ENCODE data around the gene ZMYND11.

DNA sequence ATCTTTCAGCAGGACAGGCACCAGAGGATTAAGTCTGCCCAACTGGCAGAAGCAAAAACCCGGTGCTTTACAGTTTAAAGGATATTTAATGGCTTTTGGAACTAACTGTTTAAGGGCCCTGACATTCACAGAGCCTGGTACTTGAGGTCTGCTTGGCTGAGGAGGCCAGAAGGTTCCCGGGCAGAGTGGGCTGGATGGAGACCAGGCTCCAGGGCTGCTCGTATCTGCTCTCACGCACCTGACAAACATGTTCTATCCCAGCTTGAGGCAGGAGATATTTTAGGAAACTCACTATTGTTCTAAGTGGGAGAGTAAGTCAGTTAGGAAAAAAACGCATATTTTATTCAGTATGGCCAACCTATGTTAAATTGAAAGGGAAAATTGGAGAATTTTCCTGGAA lies 143.5 kb downstream of the ZMYND11 start:
- TF ChIP-seq, protein P1, sequence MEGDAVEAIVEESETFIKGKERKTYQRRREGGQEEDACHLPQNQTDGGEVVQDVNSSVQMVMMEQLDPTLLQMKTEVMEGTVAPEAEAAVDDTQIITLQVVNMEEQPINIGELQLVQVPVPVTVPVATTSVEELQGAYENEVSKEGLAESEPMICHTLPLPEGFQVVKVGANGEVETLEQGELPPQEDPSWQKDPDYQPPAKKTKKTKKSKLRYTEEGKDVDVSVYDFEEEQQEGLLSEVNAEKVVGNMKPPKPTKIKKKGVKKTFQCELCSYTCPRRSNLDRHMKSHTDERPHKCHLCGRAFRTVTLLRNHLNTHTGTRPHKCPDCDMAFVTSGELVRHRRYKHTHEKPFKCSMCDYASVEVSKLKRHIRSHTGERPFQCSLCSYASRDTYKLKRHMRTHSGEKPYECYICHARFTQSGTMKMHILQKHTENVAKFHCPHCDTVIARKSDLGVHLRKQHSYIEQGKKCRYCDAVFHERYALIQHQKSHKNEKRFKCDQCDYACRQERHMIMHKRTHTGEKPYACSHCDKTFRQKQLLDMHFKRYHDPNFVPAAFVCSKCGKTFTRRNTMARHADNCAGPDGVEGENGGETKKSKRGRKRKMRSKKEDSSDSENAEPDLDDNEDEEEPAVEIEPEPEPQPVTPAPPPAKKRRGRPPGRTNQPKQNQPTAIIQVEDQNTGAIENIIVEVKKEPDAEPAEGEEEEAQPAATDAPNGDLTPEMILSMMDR (IDR thresholded peaks at IDR 0.05) = no peak
- TF ChIP-seq PBX3 (IDR thresholded peaks at IDR 0.05) (no peak), ZBTB33 (IDR thresholded peaks at IDR 0.05; ENCODE audit: borderline replicate concordance, low read depth) (no peak), GABPA (IDR thresholded peaks at IDR 0.05; ENCODE audit: low read depth) (no peak), RXRA (IDR thresholded peaks at IDR 0.05; ENCODE audit: borderline replicate concordance, low read depth) (no peak), MAX (IDR thresholded peaks at IDR 0.05; ENCODE audit: low read depth) (no peak), EP300 (IDR thresholded peaks at IDR 0.05; ENCODE audit: borderline replicate concordance in 1 of 2, low read depth in 1 of 2, low read length in 1 of 2) (no peak), POLR2AphosphoS5 (IDR thresholded peaks at IDR 0.05; ENCODE audit: low read depth, low read length) (no peak), TAF1 (IDR thresholded peaks at IDR 0.05; ENCODE audit: borderline replicate concordance, low read depth, low read length) (no peak), TEAD4 (IDR thresholded peaks at IDR 0.05; ENCODE audit: borderline replicate concordance, insufficient read depth) (no peak), SIN3A (IDR thresholded peaks at IDR 0.05; ENCODE audit: borderline replicate concordance, low read depth, low read length) (no peak)
- TF ChIP-seq, protein P2, sequence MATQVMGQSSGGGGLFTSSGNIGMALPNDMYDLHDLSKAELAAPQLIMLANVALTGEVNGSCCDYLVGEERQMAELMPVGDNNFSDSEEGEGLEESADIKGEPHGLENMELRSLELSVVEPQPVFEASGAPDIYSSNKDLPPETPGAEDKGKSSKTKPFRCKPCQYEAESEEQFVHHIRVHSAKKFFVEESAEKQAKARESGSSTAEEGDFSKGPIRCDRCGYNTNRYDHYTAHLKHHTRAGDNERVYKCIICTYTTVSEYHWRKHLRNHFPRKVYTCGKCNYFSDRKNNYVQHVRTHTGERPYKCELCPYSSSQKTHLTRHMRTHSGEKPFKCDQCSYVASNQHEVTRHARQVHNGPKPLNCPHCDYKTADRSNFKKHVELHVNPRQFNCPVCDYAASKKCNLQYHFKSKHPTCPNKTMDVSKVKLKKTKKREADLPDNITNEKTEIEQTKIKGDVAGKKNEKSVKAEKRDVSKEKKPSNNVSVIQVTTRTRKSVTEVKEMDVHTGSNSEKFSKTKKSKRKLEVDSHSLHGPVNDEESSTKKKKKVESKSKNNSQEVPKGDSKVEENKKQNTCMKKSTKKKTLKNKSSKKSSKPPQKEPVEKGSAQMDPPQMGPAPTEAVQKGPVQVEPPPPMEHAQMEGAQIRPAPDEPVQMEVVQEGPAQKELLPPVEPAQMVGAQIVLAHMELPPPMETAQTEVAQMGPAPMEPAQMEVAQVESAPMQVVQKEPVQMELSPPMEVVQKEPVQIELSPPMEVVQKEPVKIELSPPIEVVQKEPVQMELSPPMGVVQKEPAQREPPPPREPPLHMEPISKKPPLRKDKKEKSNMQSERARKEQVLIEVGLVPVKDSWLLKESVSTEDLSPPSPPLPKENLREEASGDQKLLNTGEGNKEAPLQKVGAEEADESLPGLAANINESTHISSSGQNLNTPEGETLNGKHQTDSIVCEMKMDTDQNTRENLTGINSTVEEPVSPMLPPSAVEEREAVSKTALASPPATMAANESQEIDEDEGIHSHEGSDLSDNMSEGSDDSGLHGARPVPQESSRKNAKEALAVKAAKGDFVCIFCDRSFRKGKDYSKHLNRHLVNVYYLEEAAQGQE (IDR thresholded peaks at IDR 0.05; ENCODE audit: low read depth, low read length) = no peak

Data from SK-N-SH (cell line).